Esophagus squamous epithelium (tissue), 4 donors: ENCODE results near the gene SLC6A1.

Source experiments
- POLR2A ChIP-seq, 4 donors: fragments of 450-650 bp; IDR thresholded peaks; one replicate each; pipeline ENCODE4 v1.6.1; 2017; ENCODE audit warnings: antibody characterized with exemption in 4 of 4, mild to moderate bottlenecking in 4 of 4, moderate library complexity in 3 of 4
- TF ChIP-seq, protein P1 (sequence below), 6 experiments: fragments of 450-650 bp in 4 of 6; fragments of 200-600 bp in 2 of 6; sonication (generic) in 2 of 6; IDR thresholded peaks; one replicate each; pipeline ENCODE4 v1.5.1; 2016 to 2019; ENCODE audit warnings: antibody characterized with exemption in 6 of 6, mild to moderate bottlenecking in 4 of 6, moderate library complexity in 4 of 6

GRCh38 chr3:10996345-10997013 is 3.9 kb downstream of the SLC6A1 start:
- TF ChIP-seq, protein P1, sequence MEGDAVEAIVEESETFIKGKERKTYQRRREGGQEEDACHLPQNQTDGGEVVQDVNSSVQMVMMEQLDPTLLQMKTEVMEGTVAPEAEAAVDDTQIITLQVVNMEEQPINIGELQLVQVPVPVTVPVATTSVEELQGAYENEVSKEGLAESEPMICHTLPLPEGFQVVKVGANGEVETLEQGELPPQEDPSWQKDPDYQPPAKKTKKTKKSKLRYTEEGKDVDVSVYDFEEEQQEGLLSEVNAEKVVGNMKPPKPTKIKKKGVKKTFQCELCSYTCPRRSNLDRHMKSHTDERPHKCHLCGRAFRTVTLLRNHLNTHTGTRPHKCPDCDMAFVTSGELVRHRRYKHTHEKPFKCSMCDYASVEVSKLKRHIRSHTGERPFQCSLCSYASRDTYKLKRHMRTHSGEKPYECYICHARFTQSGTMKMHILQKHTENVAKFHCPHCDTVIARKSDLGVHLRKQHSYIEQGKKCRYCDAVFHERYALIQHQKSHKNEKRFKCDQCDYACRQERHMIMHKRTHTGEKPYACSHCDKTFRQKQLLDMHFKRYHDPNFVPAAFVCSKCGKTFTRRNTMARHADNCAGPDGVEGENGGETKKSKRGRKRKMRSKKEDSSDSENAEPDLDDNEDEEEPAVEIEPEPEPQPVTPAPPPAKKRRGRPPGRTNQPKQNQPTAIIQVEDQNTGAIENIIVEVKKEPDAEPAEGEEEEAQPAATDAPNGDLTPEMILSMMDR (IDR thresholded peaks at IDR 0.05) = no peak
- no peak for TF ChIP-seq POLR2A (IDR thresholded peaks at IDR 0.05)
